Stimulated activated CD4-positive, alpha-beta T cell treated with anti-CD3 and anti-CD28 coated beads, TNF-alpha, amount 100 ng/mL, for 48 hours (primary cell): ENCODE data around the gene SLC12A9.
"Not testable (repeated sequence)": the region's sequence is repeated elsewhere in the genome, so short reads cannot be mapped to it uniquely, and the experiment has no call there.

Experiments
- DNase-seq, 3 donors: peaks; one replicate each; pipeline ENCODE4 v3.0.0-alpha.2; 2020; ENCODE audit warnings: low read depth in 3 of 3

The SLC12A9 gene

GRCh38 chr7:100852048-100852872 is at the start of gene SLC12A9:
Gene SLC12A9, plus strand, starts transcription at chr7:100852713. Its CDS starts 1,485 bp downstream, at chr7:100854198.
- DNase-seq, result peak; percentile 69 to 89 (median 75)

GRCh38 chr7:100802951-100803350 is 49.6 kb upstream of the SLC12A9 start:
- DNase-seq, result no peak

GRCh38 chr7:100803398-100804161 is 48.9 kb upstream of the SLC12A9 start:
- DNase-seq, result peak in 1 of 3 donors; percentile 21

GRCh38 chr7:100804681-100805431 is 47.7 kb upstream of the SLC12A9 start:
- DNase-seq, result no peak

GRCh38 chr7:100806276-100806675 is 46.2 kb upstream of the SLC12A9 start:
- DNase-seq, result no peak

GRCh38 chr7:100806883-100807282 is 45.6 kb upstream of the SLC12A9 start:
- not testable (repeated sequence) for DNase-seq

GRCh38 chr7:100808354-100808875 is 44.1 kb upstream of the SLC12A9 start:
- DNase-seq, result no peak

GRCh38 chr7:100811480-100811879 is 41.0 kb upstream of the SLC12A9 start:
- no peak for DNase-seq

GRCh38 chr7:100812729-100813128 is 39.8 kb upstream of the SLC12A9 start:
- DNase-seq, result no peak

GRCh38 chr7:100816515-100816914 is 36.0 kb upstream of the SLC12A9 start:
- not testable (repeated sequence) for DNase-seq

- no peak for DNase-seq
Measured at GRCh38 chr7:100817097-100817496, 35.4 kb upstream of the SLC12A9 start.

- DNase-seq, result no peak
Measured at GRCh38 chr7:100818366-100818765, 34.1 kb upstream of the SLC12A9 start.

GRCh38 chr7:100818825-100819224 is 33.7 kb upstream of the SLC12A9 start:
- DNase-seq, result no peak

GRCh38 chr7:100819586-100819985 is 32.9 kb upstream of the SLC12A9 start:
- no peak for DNase-seq

GRCh38 chr7:100822236-100823139 is 30.0 kb upstream of the SLC12A9 start:
- no peak for DNase-seq

GRCh38 chr7:100823140-100823525 is 29.4 kb upstream of the SLC12A9 start:
- DNase-seq, result no peak

GRCh38 chr7:100823534-100823933 is 29.0 kb upstream of the SLC12A9 start:
- no peak for DNase-seq

GRCh38 chr7:100824499-100825214 is 27.9 kb upstream of the SLC12A9 start:
- no peak for DNase-seq

- DNase-seq, result no peak
Measured at GRCh38 chr7:100825215-100825671, 27.3 kb upstream of the SLC12A9 start.
